Measurements from ENCODE around the gene H1-8.
A peak's percentile ranks its signal among the peaks of the same experiment; 100 is the strongest.

H1-8 gene

GRCh38 chr3:129593595-129594339 lies 50.8 kb downstream of the H1-8 start:
- DNase-seq (ENCODE audit: low read depth in 2 of 2), result peak; percentile 50 to 71

GRCh38 chr3:129594409-129594808 lies 51.4 kb downstream of the H1-8 start:
- no peak for DNase-seq (ENCODE audit: low read depth in 2 of 2)

DNA sequence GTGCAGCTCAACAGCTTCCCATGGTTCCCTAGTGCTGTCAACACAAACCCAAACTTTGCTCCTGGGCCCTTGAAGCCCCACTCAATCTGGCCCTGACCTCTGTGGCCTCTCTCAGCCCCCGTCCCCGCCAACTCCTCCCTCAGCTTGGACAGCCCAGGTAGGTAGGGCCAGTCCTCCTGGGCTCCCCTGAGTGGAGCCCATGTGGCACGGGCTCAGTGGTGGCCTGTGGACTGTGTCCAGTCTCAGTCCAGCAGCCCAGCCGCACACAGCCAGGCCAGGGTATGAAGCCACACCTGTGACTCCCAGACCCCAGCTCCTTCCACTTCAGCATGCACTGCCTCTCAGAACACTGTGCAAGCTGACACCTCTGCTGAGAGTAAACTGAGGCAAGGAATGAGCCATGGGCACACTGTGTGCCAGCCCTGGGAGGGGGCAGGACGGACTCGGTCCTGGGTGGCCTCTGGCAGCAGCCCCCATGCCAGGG lies 52.0 kb downstream of the H1-8 start:
- no peak for DNase-seq (ENCODE audit: low read depth in 2 of 2)

GRCh38 chr3:129595544-129596193 lies 52.7 kb downstream of the H1-8 start:
- no peak for DNase-seq (ENCODE audit: low read depth in 2 of 2)

DNA sequence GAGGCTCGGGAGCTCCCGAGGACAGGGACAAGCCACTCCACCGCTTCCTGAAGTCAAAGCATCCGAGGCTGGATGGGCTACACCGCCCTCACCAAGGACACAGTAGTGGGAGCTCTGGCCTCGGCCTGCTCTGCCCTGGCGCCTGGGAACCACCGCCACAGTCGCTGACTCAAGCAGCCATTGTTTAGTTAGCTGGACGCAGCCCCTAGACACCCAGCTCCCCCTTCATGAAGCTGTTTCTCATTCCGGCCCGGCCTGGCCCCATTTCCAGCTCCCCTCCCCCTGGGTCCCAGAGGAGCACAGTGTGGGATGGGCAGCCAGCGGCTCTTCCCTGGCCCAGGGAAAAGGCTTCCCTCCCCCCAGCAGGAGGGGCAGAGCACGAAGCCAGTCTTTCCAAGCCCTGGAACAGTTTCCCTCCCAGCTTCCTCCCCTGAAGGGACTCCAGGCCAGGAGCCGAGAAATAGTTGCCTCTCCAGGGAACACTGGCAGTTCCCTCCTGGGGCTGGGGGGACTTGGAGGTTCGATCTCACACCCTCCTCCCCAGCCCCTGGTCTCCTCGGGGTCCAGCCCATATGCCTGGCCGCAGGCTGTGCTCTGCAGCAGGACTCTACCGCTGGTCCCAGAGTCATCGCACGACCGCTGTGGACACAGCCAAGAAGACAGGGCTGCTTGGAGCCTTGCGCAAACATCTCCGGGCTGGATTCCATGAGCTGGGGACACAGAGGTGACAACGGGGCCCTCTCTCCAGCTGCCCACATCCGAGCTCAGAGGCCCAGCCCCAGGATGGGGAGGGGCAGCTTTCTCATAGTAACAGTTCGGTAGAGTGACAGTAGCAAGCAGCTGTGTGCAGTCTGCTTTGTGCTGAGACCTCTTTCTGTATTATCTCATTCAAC lies 53.5 kb downstream of the H1-8 start:
- no peak for DNase-seq (ENCODE audit: low read depth in 2 of 2)

GRCh38 chr3:129597087-129597999 lies 54.4 kb downstream of the H1-8 start:
- no peak for DNase-seq (ENCODE audit: low read depth in 2 of 2)

DNA sequence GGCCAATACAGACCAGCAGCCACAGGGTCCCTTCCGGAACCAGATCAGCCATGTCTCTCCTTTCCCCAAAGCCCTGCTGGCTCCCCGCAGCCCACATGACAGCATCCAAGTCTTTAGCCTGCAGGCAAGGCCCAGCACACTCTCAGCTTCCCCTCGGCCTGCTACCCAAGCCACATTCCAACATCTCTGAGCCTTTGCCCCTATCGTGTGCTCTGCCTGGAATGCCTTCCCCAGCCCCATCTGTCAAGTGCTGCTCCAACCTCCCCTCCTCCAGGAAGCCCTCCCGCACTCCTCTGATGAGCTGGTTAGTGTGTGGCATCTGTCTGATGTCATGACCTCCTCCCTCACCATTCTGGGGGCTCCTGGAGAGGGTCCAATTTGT lies 55.0 kb downstream of the H1-8 start:
- no peak for DNase-seq (ENCODE audit: low read depth in 2 of 2)

DNA sequence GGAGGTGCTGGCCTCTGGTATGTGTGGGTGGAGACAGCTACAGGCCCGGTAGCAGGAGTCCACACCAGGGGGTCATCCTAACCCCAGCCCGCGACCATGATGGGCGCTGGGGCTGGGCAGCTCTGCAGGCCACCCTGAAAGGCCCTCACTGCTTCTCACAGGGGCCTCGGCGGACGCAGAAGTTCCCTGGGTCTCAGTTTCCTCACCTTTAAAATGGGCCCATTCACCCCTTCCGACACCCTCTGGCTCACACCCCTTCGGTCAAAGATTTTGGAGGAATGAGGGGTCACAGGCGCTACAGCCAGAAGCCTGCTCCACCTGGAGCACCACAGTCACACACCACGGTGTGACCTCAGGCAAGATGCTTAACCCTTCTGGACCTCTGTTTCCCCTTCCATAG lies 55.5 kb downstream of the H1-8 start:
- no peak for DNase-seq (ENCODE audit: low read depth in 2 of 2)

- DNase-seq (ENCODE audit: low read depth in 2 of 2), result no peak
These were observed 56.1 kb downstream of the H1-8 start for GRCh38 chr3:129599073-129599472.

- no peak for DNase-seq (ENCODE audit: low read depth in 2 of 2)
These were observed 56.6 kb downstream of the H1-8 start for GRCh38 chr3:129599607-129600006.

DNA sequence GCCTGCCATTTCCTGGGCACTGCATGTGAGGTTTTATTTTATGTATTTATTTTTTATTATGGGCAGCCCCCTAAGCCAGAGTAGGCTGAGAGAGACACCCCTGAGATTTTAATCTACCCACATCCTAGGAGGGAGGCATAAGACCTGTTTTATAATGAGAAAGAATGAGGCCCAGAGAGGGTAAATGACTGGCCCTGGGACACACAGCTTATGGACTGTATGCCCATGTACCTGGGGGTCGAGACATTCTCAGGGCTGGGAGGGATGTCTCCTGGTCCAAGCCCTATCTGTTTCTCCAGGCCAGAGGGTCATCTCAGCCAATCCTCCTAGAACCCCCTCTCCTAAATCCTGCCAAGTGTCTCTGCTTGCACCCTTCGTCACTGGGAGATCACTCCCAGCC lies 57.4 kb downstream of the H1-8 start:
- DNase-seq (ENCODE audit: low read depth in 2 of 2), result no peak

All from stimulated activated CD8-positive, alpha-beta memory T cell treated with anti-CD3 and anti-CD28 coated beads, Interleukin-2, amount 100 ng/mL, for 48 hours (primary cell).